H1 (cell line): Measurements from ENCODE around the gene CTNS. TPM values are rescaled to one million over a fixed set of nuclear protein-coding genes. Genes with fewer than 3 reads are reported as not detected.

ENCODE experiments used
- CTCF ChIA-PET: fragments of 300-600 bp; sonication (Branson Sonifier 250); formaldehyde crosslinking; loops from one replicate; lab custom pipeline; 2021; ENCODE audit not compliant: partially characterized antibody; lab: Charles Lee
- POLR2A ChIA-PET: fragments of 300-600 bp; sonication (Branson Sonifier 250); formaldehyde crosslinking; loops from one replicate; lab custom pipeline; 2021; ENCODE audit warnings: inconsistent platforms; ENCODE audit not compliant: partially characterized antibody; lab: Charles Lee
- DNase-seq, 2 experiments: peaks; one replicate each; pipeline versions ENCODE4 v3.0.0 to v3.0.0-alpha.2; 2010 to 2022; ENCODE audit warnings: low spot score in 2 of 2, low read depth in 1 of 2, mixed read lengths in 1 of 2
- FAIRE-seq: peaks from 2 replicates; lab custom pipeline; 2011; peaks lifted over from hg19 to GRCh38; lab: Jason Lieb, UNC
- H2AFZ ChIP-seq: 2 replicates; pipeline ENCODE4 v1.8.1; 2012; ENCODE audit warnings: low read length, inconsistent platforms
- H2AK5ac ChIP-seq: 2 replicates; pipeline ENCODE4 v1.6.1; 2013; ENCODE audit warnings: low read depth, low read length
- H2BK120ac ChIP-seq: replicated peaks from 2 replicates; pipeline ENCODE3; 2013; ENCODE audit warnings: low read depth, low read length, inconsistent platforms
- H2BK12ac ChIP-seq: 2 replicates; pipeline ENCODE4 v1.6.1; 2013; ENCODE audit warnings: low read depth, low read length
- H2BK15ac ChIP-seq: 2 replicates; pipeline ENCODE4 v1.6.1; 2013; ENCODE audit warnings: low read length
- H2BK20ac ChIP-seq: 2 replicates; pipeline ENCODE4 v1.6.1; 2013; ENCODE audit warnings: low read length
- H2BK5ac ChIP-seq: 2 replicates; pipeline ENCODE4 v1.6.1; 2013; ENCODE audit warnings: low read depth, low read length
- H3K14ac ChIP-seq: 2 replicates; pipeline ENCODE4 v1.6.1; 2013; ENCODE audit warnings: inconsistent platforms; ENCODE audit not compliant: insufficient read length
- H3K18ac ChIP-seq: 2 replicates; pipeline ENCODE4 v1.6.1; 2013; ENCODE audit warnings: low read length; ENCODE audit errors: extremely low read depth
- H3K23ac ChIP-seq: 2 replicates; pipeline ENCODE4 v1.6.1; 2013; ENCODE audit warnings: inconsistent platforms; ENCODE audit not compliant: insufficient read length
- H3K23me2 ChIP-seq: 2 replicates; pipeline ENCODE4 v1.6.1; 2013; ENCODE audit warnings: low read depth, low read length
- H3K27ac ChIP-seq: 2 replicates; pipeline ENCODE4 v1.6.1; 2011; ENCODE audit warnings: low read depth, low read length, inconsistent platforms
- H3K27me3 ChIP-seq, 4 experiments: replicated peaks in 1 of 4; 1 replicate in 1 of 4; 2 replicates in 3 of 4; pipeline versions ENCODE4 v1.6.1 to v1.8.1; 2011 to 2013; ENCODE audit warnings: low read length in 3 of 4, mild to moderate bottlenecking in 3 of 4, inconsistent platforms in 2 of 4, mixed read lengths in 2 of 4, moderate library complexity in 1 of 4; ENCODE audit not compliant: control insufficient read depth in 3 of 4, insufficient read depth in 3 of 4; ENCODE audit errors: extremely low read depth in 1 of 4
- H3K36me3 ChIP-seq, 4 experiments: 2 replicates each; pipeline versions ENCODE4 v1.6.1 to v1.8.1; 2011 to 2013; ENCODE audit warnings: mild to moderate bottlenecking in 4 of 4, low read length in 3 of 4, moderate library complexity in 2 of 4, control low read depth in 1 of 4, inconsistent platforms in 1 of 4; ENCODE audit not compliant: insufficient read depth in 4 of 4, control insufficient read depth in 2 of 4
- H3K4ac ChIP-seq: replicated peaks from 2 replicates; pipeline ENCODE3; 2013; ENCODE audit warnings: low read length, low read depth, mixed read lengths, inconsistent platforms; ENCODE audit not compliant: insufficient read length
- H3K4me1 ChIP-seq, 4 experiments: replicated peaks in 1 of 4; 1 replicate in 1 of 4; 2 replicates in 3 of 4; pipeline versions ENCODE4 v1.6.1 to v1.8.1; 2011 to 2013; ENCODE audit warnings: low read length in 3 of 4, inconsistent platforms in 2 of 4, mixed read lengths in 1 of 4; ENCODE audit not compliant: insufficient read depth in 4 of 4, control insufficient read depth in 3 of 4
- H3K4me2 ChIP-seq, 2 experiments: 2 replicates each; pipeline versions ENCODE4 v1.6.1 to v1.8.1; 2011 to 2013; ENCODE audit warnings: low read depth in 2 of 2, low read length in 2 of 2, control low read depth in 1 of 2, inconsistent platforms in 1 of 2, mild to moderate bottlenecking in 1 of 2; ENCODE audit not compliant: insufficient read depth in 1 of 2
- H3K4me3 ChIP-seq, 4 experiments: fragments of 200-600, 300-600 bp in 1 of 4; sonication (generic), shearing (Covaris generic), sonication (Bioruptor Twin) in 1 of 4; 2 replicates each; pipeline versions ENCODE4 v1.5.1 to v1.8.1; 2011 to 2016; ENCODE audit warnings: low read length in 4 of 4, low read depth in 3 of 4, control low read depth in 2 of 4, inconsistent platforms in 2 of 4, mild to moderate bottlenecking in 2 of 4, mixed read lengths in 1 of 4, moderate library complexity in 1 of 4; ENCODE audit not compliant: insufficient read depth in 2 of 4; ENCODE audit errors: extremely low read depth in 1 of 4
- H3K56ac ChIP-seq: replicated peaks from 2 replicates; pipeline ENCODE3; 2013; ENCODE audit warnings: low read depth, mild to moderate bottlenecking, mixed read lengths, low read length, inconsistent platforms; ENCODE audit not compliant: insufficient read length
- H3K79me1 ChIP-seq: 2 replicates; pipeline ENCODE4 v1.6.1; 2013; ENCODE audit warnings: low read depth, low read length, control low read depth
- H3K79me2 ChIP-seq, 2 experiments: 2 replicates each; pipeline versions ENCODE4 v1.6.1 to v1.8.1; 2012 to 2013; ENCODE audit warnings: low read length in 2 of 2, mild to moderate bottlenecking in 2 of 2, inconsistent platforms in 1 of 2; ENCODE audit not compliant: insufficient read depth in 2 of 2, control insufficient read depth in 1 of 2
- H3K9ac ChIP-seq, 4 experiments: replicated peaks in 1 of 4; 1 replicate in 1 of 4; 2 replicates in 3 of 4; pipeline versions ENCODE4 v1.6.1 to v1.8.1; 2011 to 2013; ENCODE audit warnings: low read depth in 3 of 4, low read length in 3 of 4, control low read depth in 2 of 4, mild to moderate bottlenecking in 2 of 4, moderate library complexity in 2 of 4, inconsistent platforms in 1 of 4; ENCODE audit errors: extremely low read depth in 1 of 4
- H3K9me3 ChIP-seq, 2 experiments: 2 replicates each; pipeline versions ENCODE4 v1.6.1 to v1.8.1; 2012 to 2013; ENCODE audit warnings: mild to moderate bottlenecking in 2 of 2, moderate library complexity in 2 of 2, control low read depth in 1 of 2, inconsistent platforms in 1 of 2, low read depth in 1 of 2, low read length in 1 of 2, mixed read lengths in 1 of 2; ENCODE audit not compliant: insufficient read depth in 2 of 2
- H4K20me1 ChIP-seq, 2 experiments: replicated peaks in 1 of 2; 2 replicates each; pipeline versions ENCODE3 to v1.8.1; 2011 to 2013; ENCODE audit warnings: inconsistent platforms in 2 of 2, low read length in 2 of 2, mild to moderate bottlenecking in 1 of 2; ENCODE audit not compliant: insufficient read depth in 2 of 2, control insufficient read depth in 1 of 2
- H4K5ac ChIP-seq: 2 replicates; pipeline ENCODE4 v1.6.1; 2013; ENCODE audit warnings: low read length, low read depth, mixed read lengths, inconsistent platforms; ENCODE audit not compliant: insufficient read length
- H4K8ac ChIP-seq: 2 replicates; pipeline ENCODE4 v1.8.0; 2013; ENCODE audit warnings: mild to moderate bottlenecking, moderate library complexity, low read length, inconsistent platforms; ENCODE audit not compliant: insufficient read depth; ENCODE audit errors: extremely low read depth
- H4K91ac ChIP-seq: replicated peaks from 2 replicates; pipeline ENCODE3; 2013; ENCODE audit warnings: low read length, mixed read lengths, inconsistent platforms; ENCODE audit not compliant: insufficient read length
- EP300 ChIP-seq, 2 experiments: IDR thresholded peaks; 1 replicate in 1 of 2; 2 replicates in 1 of 2; pipeline ENCODE4 v1.6.1; 2011 to 2012; ENCODE audit warnings: low read depth in 2 of 2, low read length in 2 of 2, mild to moderate bottlenecking in 2 of 2, borderline replicate concordance in 1 of 2, inconsistent platforms in 1 of 2, moderate library complexity in 1 of 2
- RXRA ChIP-seq: IDR thresholded peaks from 2 replicates; pipeline ENCODE4 v1.6.1; 2011; ENCODE audit warnings: low read depth, mild to moderate bottlenecking, low read length, moderate library complexity; ENCODE audit not compliant: insufficient read depth
- SUZ12 ChIP-seq: fragments of 200-600 bp; sonication (generic); IDR thresholded peaks from 2 replicates; pipeline ENCODE4 v1.6.1; 2012; ENCODE audit warnings: mild to moderate bottlenecking, inconsistent platforms, low read length, moderate library complexity, mixed read lengths
- WGBS, 2 experiments: shearing (Covaris generic) in 1 of 2; methylation state at CpG; one replicate each; pipeline versions ENCODE4 v1.1.6 to v1.1.7; 2013 to 2015; ENCODE audit warnings: low lambda C conversion rate in 2 of 2, mixed read lengths in 2 of 2, inconsistent platforms in 1 of 2, low coverage in 1 of 2, missing lambda C conversion rate in 1 of 2; ENCODE audit not compliant: insufficient replicate concordance in 2 of 2, insufficient coverage in 1 of 2, insufficient read length in 1 of 2; ENCODE audit errors: extremely low coverage in 1 of 2, missing lambda C conversion rate in 1 of 2; 5-methylcytosine and 5-hydroxymethylcytosine counted together
- polyA plus RNA-seq, 7 experiments: library from polyadenylated mRNA; depleted of rRNA in 3 of 7; stranded (reverse) in 5 of 7; unstranded in 2 of 7; fragments of >200 nt in 5 of 7; fragments of 200-250 nt in 2 of 7; gene quantifications; 1 replicate in 5 of 7; 2 replicates in 1 of 7; 4 replicates in 1 of 7; pipeline versions ENCODE4 v1.2.1 to v1.2.3, GENCODE V29; 2011 to 2013; ENCODE audit warnings: missing spikeins in 2 of 7, mixed read lengths in 2 of 7
- total RNA-seq: library from RNA; stranded (reverse); fragmentation: NEBNext Ultra II Directional; extraction: Animal tissue kit (Norgen Biotek cat#: 25700); gene quantifications from 2 replicates; pipeline ENCODE4 v1.2.1, GENCODE V29; 2021

CTNS gene
- total and polyA plus RNA-seq, 2 of the 8 experiments (the other 6 are each of a cell fraction or from before 2014, with no cell fraction given), result 11.6 to 12.9 TPM

GRCh38 chr17:3710951-3711383, 74.4 kb downstream of the CTNS start:
- 82% methylated on average over 5 of the region's 5 CpGs; no CpG with 5 or more reads in 1 of the 2 experiments for WGBS, 2 experiments
- ChIA-PET POLR2A (interaction anchor here (0.8 to 1.3 kb wide), 5 partner anchors 9 to 37 kb away, joined by 3 to 5 read pairs (median 3); partner anchors contain the start of genes HASPIN and P2RX5), CTCF (interaction anchor here (1.0 to 2.4 kb wide), 2 partner anchors 20 to 28 kb away, joined by 4 to 6 read pairs; no protein-coding TSS in a partner anchor)
- Histone ChIP-seq H2AFZ (no peak overlapping the region), H2BK12ac (no peak overlapping the region), H2AK5ac (no peak overlapping the region), H3K4ac (no peak overlapping the region), H3K56ac (no peak overlapping the region), H3K4me1 (no peaks in the 10 kb centered on the region), H2BK120ac (no peak overlapping the region), H3K9ac (no peak overlapping the region), H3K14ac (no peak overlapping the region), H3K27me3 (no peaks in the 10 kb centered on the region), H3K79me1 (no peaks in the 10 kb centered on the region), H3K79me2 (no peaks in the 10 kb centered on the region), H3K4me3 (no peak overlapping the region), H4K8ac (no peak overlapping the region), H3K23ac (no peak overlapping the region), H4K20me1 (no peaks in the 10 kb centered on the region), H3K4me2 (no peak overlapping the region), H4K91ac (no peak overlapping the region), H2BK20ac (no peak overlapping the region), H2BK15ac (no peak overlapping the region), H3K18ac (no peak overlapping the region), H4K5ac (no peak overlapping the region), H3K27ac (no peak overlapping the region), H3K9me3 (no peaks in the 10 kb centered on the region), H3K36me3 (peaks cover 7 to 19% (median 10%) of the 10 kb centered on the region in 4 experiments; a peak in 5 of 8 replicates), H3K23me2 (no peaks in the 10 kb centered on the region), H2BK5ac (no peak overlapping the region)
- TF ChIP-seq RXRA (no peak), EP300 (IDR thresholded peaks at IDR 0.05; ENCODE audit: borderline replicate concordance in 1 of 2, low read depth in 2 of 2, low read length in 2 of 2) (no peak), SUZ12 (no peak)
- no peak for DNase-seq
- FAIRE-seq, result no peak
